Forelimb muscle (tissue), 1 donor: ENCODE data around the gene PDLIM4. TPM values are rescaled to one million over a fixed set of nuclear protein-coding genes. Genes with fewer than 3 reads are reported as not detected.

Experiments
- DNase-seq: peaks from one replicate; pipeline ENCODE4 v3.0.0-alpha.2; 2013; ENCODE audit warnings: low read depth
- polyA plus RNA-seq: library from polyadenylated mRNA; unstranded; fragments of 120-200 nt; gene quantifications from one replicate; pipeline ENCODE4 v1.2.1, GENCODE V29; 2013; ENCODE audit not compliant: insufficient read length

Gene PDLIM4
- polyA plus RNA-seq, 1 donor: 66.2 TPM

GRCh38 chr5:132303589-132303988 lies 46.1 kb downstream of the PDLIM4 start:
- no peak for DNase-seq

DNA sequence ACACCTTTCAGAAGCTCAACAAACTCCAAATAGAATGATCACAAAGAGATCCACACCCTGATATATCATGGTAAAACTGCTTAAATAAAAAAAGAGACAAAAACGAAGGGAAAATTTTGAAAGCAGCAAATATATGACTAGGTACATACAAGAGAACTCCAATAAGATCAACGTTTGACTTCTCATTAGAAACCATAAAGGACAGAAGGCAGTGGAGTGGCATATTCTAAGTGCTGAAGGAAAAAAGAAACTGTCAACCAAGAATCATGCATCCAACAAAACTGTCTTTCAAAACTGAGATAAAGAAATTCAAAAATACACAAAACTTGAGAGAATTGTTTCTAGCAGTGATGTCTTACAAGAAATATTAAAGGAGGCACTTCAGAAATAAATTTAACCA lies 47.9 kb downstream of the PDLIM4 start:
- DNase-seq: no peak

GRCh38 chr5:132308701-132309100 lies 51.2 kb downstream of the PDLIM4 start:
- no peak for DNase-seq

GRCh38 chr5:132309679-132310078 lies 52.2 kb downstream of the PDLIM4 start:
- DNase-seq: no peak

DNA sequence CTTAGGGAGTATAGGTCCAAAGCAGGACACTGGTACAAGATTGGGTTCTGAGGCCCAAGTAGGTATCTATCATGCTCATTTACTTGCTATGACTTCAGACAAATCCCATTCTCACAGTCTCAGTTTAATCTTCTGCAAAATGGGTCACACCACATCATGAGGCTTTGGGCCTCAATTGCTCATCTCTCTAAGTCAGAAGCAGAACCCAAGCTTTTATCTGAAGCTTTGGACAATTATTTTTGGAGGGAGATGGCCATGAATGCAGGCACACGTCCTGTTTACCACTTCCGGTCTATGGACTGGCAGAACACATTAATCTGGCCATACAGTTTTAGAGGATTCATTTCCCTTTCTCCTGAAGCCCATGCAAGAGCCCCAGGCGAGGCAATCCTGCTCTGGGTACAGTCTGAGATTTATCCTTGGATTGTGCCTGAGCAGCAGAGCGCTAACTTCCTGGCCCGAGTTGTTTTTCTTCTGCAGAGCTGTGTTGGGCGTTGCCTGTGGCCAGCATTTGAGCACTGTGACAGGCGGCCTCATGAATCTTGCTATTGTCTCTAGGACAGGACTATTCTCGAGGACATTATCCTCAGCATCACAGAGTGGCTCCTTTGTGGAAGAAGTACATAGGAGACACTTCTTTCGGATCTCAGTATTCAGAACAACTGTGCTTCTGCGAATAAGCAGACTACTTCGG lies 52.8 kb downstream of the PDLIM4 start:
- no peak for DNase-seq

DNA sequence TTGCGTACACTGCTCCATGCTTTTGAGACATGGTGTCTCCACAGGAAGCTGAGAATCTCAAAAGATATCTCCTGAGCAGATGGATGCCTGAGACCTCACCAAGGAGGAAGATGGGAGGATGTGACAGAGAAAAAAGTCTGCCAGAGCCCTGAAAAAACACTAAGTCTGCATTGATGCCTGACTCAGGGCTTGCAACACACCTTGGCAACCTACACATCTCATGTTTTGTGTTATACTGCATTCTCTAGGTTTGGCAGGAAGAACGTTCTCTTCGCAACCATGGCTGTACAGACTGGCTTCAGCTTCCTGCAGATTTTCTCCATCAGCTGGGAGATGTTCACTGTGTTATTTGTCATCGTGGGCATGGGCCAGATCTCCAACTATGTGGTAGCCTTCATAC lies 55.9 kb downstream of the PDLIM4 start:
- DNase-seq: no peak

GRCh38 chr5:132313961-132314432 lies 56.5 kb downstream of the PDLIM4 start:
- no peak for DNase-seq

DNA sequence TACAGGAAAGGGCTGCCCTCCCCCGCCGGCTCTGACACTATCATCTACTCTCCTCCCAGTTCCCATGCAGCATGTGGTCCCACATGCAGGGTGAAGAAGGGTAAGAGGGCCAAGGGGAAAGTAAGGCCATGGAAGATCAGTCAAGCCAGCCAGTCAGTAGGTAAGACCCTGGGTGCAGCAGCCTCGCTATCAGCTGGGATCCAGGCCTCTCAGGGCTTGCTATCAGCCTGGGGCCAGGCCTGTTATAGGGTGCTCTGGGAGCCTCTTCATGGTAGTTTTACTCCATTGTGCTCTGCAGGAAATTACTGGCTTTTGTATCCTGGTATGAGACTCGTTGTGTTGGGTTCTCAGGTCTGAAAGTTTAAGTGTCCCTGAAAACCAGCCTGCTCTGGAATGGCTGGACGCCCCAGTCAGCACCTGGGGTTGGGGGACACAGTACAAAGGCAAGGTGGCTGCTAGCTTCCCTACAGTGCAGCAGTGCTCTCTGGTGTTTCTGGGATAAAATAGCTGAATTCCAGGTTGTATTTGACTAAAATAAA lies 58.1 kb downstream of the PDLIM4 start:
- no peak for DNase-seq

DNA sequence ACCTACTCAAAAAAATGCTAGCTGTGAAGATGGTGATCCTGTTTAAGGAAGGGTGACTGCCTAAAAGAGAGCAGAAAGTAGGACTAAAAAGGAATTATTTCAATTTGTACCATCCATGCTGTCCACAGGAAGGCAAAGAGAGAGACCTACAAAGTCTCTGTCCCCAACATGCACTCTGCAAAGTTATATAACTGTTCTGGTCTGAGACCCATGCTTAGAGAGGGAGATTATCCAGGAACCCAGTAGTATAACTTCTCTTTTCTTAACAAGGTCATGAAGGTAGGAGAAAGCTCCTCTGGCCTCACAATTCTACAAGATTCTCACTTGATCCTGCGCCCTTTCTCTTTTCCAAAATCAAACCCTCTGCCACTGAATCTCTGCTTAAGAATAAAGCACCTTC lies 62.5 kb downstream of the PDLIM4 start:
- no peak for DNase-seq

DNA sequence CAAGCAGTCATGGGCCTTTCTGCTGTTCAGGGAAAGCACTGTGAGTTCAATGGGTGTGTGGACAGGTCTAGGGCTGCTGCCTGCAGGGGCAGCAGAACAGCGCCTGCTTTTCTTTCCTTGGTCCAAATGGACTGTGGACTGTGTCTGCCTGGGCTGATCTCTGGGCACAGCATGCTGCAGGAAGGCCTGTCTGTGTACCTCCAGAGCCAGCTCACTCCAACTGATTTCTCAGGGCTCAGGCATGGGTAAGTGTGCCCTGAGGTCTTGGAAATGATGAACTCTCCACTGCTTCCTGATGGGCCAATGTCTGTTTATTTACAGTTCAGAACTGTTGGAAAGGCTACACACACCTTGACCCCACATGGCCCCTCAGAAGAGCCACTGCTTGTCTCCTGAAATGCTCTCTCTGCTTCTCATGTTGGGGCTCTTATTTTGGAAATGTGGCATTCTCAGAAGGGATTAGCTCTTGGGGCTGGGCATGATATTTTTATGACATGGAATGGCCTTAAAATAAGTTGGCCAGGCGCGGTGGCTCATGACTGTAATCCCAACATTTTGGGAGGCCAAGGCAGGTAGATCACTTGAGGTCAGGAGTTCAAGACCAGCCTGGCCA lies 63.7 kb downstream of the PDLIM4 start:
- no peak for DNase-seq

DNA sequence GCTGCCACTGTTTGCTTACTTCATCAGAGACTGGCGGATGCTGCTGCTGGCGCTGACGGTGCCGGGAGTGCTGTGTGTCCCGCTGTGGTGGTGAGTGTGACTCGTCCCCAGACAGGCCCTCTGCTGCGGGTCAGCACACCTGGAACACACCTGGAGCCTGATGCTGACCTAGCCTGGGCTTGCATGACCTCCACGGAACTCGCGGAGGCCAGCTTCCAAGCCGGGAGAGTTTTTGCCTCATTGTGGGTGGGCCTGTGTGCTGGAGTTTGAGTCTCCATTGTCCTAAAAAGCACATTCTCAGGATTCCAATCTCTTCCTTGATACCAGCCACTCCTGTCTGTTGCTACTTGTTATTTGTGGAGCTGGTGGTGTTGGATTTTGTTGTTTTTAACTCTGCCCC lies 64.8 kb downstream of the PDLIM4 start:
- no peak for DNase-seq

Other genes starting within 250 kb of the PDLIM4 start
- 0.78 TPM for gene ACSL6, start 246.0 kb upstream of the PDLIM4 start, polyA plus RNA-seq
- not detected for gene IL3, start 197.0 kb upstream of the PDLIM4 start, polyA plus RNA-seq
- gene CSF2, start 183.9 kb upstream of the PDLIM4 start, polyA plus RNA-seq: not detected
- 57.8 TPM for gene P4HA2, start 29.8 kb upstream of the PDLIM4 start, polyA plus RNA-seq
- 4.0 TPM for gene SLC22A4, start 36.7 kb downstream of the PDLIM4 start, polyA plus RNA-seq
- gene SLC22A5, start 112.0 kb downstream of the PDLIM4 start, polyA plus RNA-seq: 14.9 TPM
- gene IRF1, start 233.1 kb downstream of the PDLIM4 start, polyA plus RNA-seq: 8.3 TPM